WERI-Rb-1 (cell line): ENCODE data around the gene ZNF865.
A peak's percentile ranks its signal among the peaks of the same experiment; 100 is the strongest.

Experiments used
- DNase-seq: peaks from one replicate; pipeline ENCODE4 v3.0.0-alpha.2; 2020
- H3K27ac ChIP-seq: fragments of 250-450 bp; sonication (Bioruptor Pico); 2 replicates; pipeline ENCODE4 v1.5.1; 2020; ENCODE audit warnings: mild to moderate bottlenecking, moderate library complexity
- H3K27me3 ChIP-seq: fragments of 250-450 bp; sonication (Bioruptor Pico); 2 replicates; pipeline ENCODE4 v1.5.1; 2021; ENCODE audit warnings: mild to moderate bottlenecking, low read depth, moderate library complexity; ENCODE audit not compliant: insufficient read depth, severe bottlenecking
- H3K36me3 ChIP-seq: fragments of 250-450 bp; sonication (Bioruptor Pico); 2 replicates; pipeline ENCODE4 v1.5.1; 2020; ENCODE audit warnings: mild to moderate bottlenecking, moderate library complexity
- H3K4me3 ChIP-seq: 2 replicates; pipeline ENCODE4 v1.5.1; 2011; ENCODE audit warnings: low read depth, mild to moderate bottlenecking, control low read depth, low read length
- H3K9me3 ChIP-seq: fragments of 250-450 bp; sonication (Bioruptor Pico); 2 replicates; pipeline ENCODE4 v1.5.1; 2021; ENCODE audit warnings: mild to moderate bottlenecking, moderate library complexity; ENCODE audit not compliant: severe bottlenecking
- CTCF ChIP-seq: IDR thresholded peaks from 2 replicates; pipeline ENCODE4 v1.5.1; 2011; ENCODE audit warnings: low read depth, mild to moderate bottlenecking, control low read depth, inconsistent platforms, low read length

The ZNF865 gene

DNA sequence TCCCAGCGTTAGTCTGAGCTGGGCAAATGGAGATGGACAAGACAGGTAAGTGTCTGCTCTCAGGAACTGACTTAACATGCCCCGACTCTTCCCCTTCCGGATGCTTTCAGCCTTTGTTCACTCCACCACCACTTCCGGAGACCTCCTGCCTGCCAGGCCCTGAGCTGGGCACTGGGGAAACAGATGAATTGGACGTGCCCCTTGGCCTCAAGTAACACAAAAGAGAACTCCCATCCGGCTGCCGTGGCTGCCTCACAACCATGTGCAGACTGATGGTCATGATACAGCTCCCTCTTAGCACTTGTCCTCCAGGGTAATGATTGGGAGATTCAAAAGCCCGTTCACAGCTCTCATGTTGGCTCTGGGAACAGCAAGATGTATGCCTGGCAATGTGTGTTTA, 12.0 kb downstream of the ZNF865 start:
- H3K27ac ChIP-seq, result no peak overlapping the region
- no peaks in the 10 kb centered on the region for H3K9me3 ChIP-seq
- peaks cover 35% of the 10 kb centered on the region for H3K36me3 ChIP-seq
- H3K27me3 ChIP-seq, result no peaks in the 10 kb centered on the region
- no peak for DNase-seq
- H3K4me3 ChIP-seq, result no peak overlapping the region
- no peak for TF ChIP-seq CTCF

DNA sequence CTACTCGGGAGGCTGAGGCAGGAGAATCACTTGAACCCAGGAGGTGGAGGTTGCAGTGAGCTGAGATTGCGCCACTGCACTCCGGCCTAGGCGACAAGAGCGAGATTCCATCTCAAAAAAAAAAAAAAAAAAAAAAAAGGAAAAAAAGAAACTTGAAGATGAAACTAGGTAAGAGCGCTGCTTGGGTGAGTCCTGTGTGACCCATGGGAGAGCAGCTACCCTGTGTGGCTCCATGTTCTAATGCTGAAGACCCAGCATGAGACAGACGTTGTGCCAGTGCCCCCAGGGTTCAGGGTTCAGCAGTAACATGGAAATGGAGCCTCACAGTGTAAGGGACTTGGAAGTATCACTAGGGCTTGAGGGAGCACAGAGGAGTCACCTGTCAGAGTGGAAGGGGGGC, 13.0 kb downstream of the ZNF865 start:
- H3K27ac ChIP-seq, result peak overlapping the region; percentile 73
- H3K4me3 ChIP-seq, result no peak overlapping the region
- no peaks in the 10 kb centered on the region for H3K27me3 ChIP-seq
- no peaks in the 10 kb centered on the region for H3K9me3 ChIP-seq
- H3K36me3 ChIP-seq, result peaks cover 37% of the 10 kb centered on the region
- no peak for DNase-seq
- no peak for TF ChIP-seq CTCF

GRCh38 chr19:55619286-55619685, 13.8 kb downstream of the ZNF865 start:
- no peak for TF ChIP-seq CTCF
- no peak for DNase-seq
- peaks cover 3% of the 10 kb centered on the region for H3K9me3 ChIP-seq
- H3K36me3 ChIP-seq, result peaks cover 37% of the 10 kb centered on the region
- no peaks in the 10 kb centered on the region for H3K27me3 ChIP-seq
- H3K4me3 ChIP-seq, result no peak overlapping the region
- peak overlapping the region; percentile 73 for H3K27ac ChIP-seq

- no peaks in the 10 kb centered on the region for H3K27me3 ChIP-seq
- H3K9me3 ChIP-seq, result peaks cover 3% of the 10 kb centered on the region
- DNase-seq, result no peak
- H3K36me3 ChIP-seq, result peaks cover 30% of the 10 kb centered on the region
- H3K27ac ChIP-seq, result peak overlapping the region; percentile 73
- TF ChIP-seq CTCF, result no peak
- H3K4me3 ChIP-seq, result no peak overlapping the region
These were observed 15.2 kb downstream of the ZNF865 start for GRCh38 chr19:55620410-55621204.

DNA sequence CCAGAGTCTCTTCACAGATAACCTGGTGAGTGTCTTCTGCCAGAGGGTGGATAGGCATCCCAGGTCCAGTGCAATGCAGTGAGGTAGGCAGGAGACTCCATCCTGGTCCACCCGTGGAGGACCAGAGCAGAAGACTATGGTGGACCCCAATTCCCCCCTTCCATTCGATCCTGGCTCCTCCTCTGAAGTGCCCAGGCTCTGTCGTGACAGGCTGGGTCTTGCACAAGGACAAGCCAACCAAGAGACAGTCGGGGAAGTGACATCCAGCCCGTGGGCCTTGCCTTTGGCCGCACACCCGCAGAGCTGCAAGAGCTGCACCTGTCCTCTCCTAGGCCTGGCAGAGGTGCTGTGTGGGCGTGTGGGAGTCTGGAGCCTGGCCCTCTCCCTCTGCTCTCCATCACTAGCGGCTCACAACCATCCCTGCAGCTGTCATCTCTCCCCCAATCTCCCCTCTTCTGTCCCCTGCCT, 15.8 kb downstream of the ZNF865 start:
- no peak overlapping the region for H3K27ac ChIP-seq
- peaks cover 25% of the 10 kb centered on the region for H3K36me3 ChIP-seq
- H3K4me3 ChIP-seq, result no peak overlapping the region
- DNase-seq, result no peak
- H3K27me3 ChIP-seq, result no peaks in the 10 kb centered on the region
- H3K9me3 ChIP-seq, result peaks cover 3% of the 10 kb centered on the region
- TF ChIP-seq CTCF, result no peak
